Mammary epithelial cell (primary cell): ENCODE data around the gene ARHGAP15.

ENCODE experiments used
- EZH2 ChIP-seq: IDR thresholded peaks from 2 replicates; pipeline ENCODE4 v1.6.1; 2012; ENCODE audit warnings: low read length, inconsistent platforms, borderline replicate concordance
- TF ChIP-seq, protein P1 (sequence below), 2 donors: IDR thresholded peaks in 1 of 2; conservative IDR thresholded peaks in 1 of 2; 2 replicates each; pipeline ENCODE4 v1.5.1; 2011 to 2012; ENCODE audit warnings: inconsistent platforms in 2 of 2, low read length in 2 of 2, mild to moderate bottlenecking in 2 of 2, control low read depth in 1 of 2, low read depth in 1 of 2; ENCODE audit not compliant: insufficient read depth in 1 of 2; ENCODE audit errors: extremely low read depth in 1 of 2

GRCh38 chr2:143229952-143230351, 100.7 kb downstream of the ARHGAP15 start:
- TF ChIP-seq, protein P1, sequence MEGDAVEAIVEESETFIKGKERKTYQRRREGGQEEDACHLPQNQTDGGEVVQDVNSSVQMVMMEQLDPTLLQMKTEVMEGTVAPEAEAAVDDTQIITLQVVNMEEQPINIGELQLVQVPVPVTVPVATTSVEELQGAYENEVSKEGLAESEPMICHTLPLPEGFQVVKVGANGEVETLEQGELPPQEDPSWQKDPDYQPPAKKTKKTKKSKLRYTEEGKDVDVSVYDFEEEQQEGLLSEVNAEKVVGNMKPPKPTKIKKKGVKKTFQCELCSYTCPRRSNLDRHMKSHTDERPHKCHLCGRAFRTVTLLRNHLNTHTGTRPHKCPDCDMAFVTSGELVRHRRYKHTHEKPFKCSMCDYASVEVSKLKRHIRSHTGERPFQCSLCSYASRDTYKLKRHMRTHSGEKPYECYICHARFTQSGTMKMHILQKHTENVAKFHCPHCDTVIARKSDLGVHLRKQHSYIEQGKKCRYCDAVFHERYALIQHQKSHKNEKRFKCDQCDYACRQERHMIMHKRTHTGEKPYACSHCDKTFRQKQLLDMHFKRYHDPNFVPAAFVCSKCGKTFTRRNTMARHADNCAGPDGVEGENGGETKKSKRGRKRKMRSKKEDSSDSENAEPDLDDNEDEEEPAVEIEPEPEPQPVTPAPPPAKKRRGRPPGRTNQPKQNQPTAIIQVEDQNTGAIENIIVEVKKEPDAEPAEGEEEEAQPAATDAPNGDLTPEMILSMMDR (conservative IDR thresholded peaks at IDR 0.05 in 1 of 2, IDR thresholded peaks at IDR 0.05 in 1 of 2; ENCODE audit: extremely low read depth in 1 of 2, insufficient read depth in 1 of 2, low read depth in 1 of 2, low read length in 2 of 2), result no peak
- no peak for TF ChIP-seq EZH2
